ENCODE data around the gene RAB15.

GRCh38 chr14:65012353-65012752 lies 40.2 kb upstream of the RAB15 start:
- TF ChIP-seq CTCF (IDR thresholded peaks at IDR 0.05; ENCODE audit: borderline replicate concordance, extremely low read depth, low read length, poor library complexity, severe bottlenecking) (no peak), EZH2 (IDR thresholded peaks at IDR 0.05; ENCODE audit: borderline replicate concordance, low read depth, low read length, severe bottlenecking) (no peak)

Data from DND-41 (cell line).